ENCODE data around the gene DYNLT5. TPM values are rescaled to one million over a fixed set of nuclear protein-coding genes. Genes with fewer than 3 reads are reported as not detected.

Gene DYNLT5
- total RNA-seq, 1 experiment from 2014 or later = not detected

- DNase-seq (ENCODE audit: low read depth, low spot score) = no peak
- Histone ChIP-seq H3K9me3 (ENCODE audit: control insufficient read depth, insufficient read depth, low read depth, low read length) (no peaks in the 10 kb centered on the region), H3K27ac (ENCODE audit: low read length) (no peak overlapping the region), H3K36me3 (ENCODE audit: control insufficient read depth, insufficient read depth, low read length) (no peaks in the 10 kb centered on the region), H3K4me3 (ENCODE audit: low read depth in 2 of 2, low read length in 2 of 2) (no peak overlapping the region), H3K4me1 (ENCODE audit: control insufficient read depth, insufficient read depth, low read length) (no peaks in the 10 kb centered on the region), H3K27me3 (ENCODE audit: control insufficient read depth, insufficient read depth, low read length) (peaks cover 2% of the 10 kb centered on the region; the same call in 1 of the 2 replicates)
- intact Hi-C loops (cut with micrococcal nuclease; ENCODE audit: unreplicated experiment) (no loop called here), in situ Hi-C loops (cut with HindIII; ENCODE audit: low pct_unique_long_range_greater_than_20kb, low sequenced_read_pairs) (no loop called here)
- no peak for ATAC-seq
- no TSS peak for BruUV-seq (replicated peaks)
- ChIA-PET CTCF (no interaction called here), POLR2A (no interaction called here)
- no peak for TF ChIP-seq CTCF (IDR thresholded peaks at IDR 0.05)
These were observed 6.0 kb downstream of the DYNLT5 start for GRCh38 chr1:66758241-66758755.

GRCh38 chr1:66760506-66760905, 8.2 kb downstream of the DYNLT5 start:
- H3K9me3 ChIP-seq (ENCODE audit: control insufficient read depth, insufficient read depth, low read depth, low read length) = no peaks in the 10 kb centered on the region
- TF ChIP-seq, protein P1, sequence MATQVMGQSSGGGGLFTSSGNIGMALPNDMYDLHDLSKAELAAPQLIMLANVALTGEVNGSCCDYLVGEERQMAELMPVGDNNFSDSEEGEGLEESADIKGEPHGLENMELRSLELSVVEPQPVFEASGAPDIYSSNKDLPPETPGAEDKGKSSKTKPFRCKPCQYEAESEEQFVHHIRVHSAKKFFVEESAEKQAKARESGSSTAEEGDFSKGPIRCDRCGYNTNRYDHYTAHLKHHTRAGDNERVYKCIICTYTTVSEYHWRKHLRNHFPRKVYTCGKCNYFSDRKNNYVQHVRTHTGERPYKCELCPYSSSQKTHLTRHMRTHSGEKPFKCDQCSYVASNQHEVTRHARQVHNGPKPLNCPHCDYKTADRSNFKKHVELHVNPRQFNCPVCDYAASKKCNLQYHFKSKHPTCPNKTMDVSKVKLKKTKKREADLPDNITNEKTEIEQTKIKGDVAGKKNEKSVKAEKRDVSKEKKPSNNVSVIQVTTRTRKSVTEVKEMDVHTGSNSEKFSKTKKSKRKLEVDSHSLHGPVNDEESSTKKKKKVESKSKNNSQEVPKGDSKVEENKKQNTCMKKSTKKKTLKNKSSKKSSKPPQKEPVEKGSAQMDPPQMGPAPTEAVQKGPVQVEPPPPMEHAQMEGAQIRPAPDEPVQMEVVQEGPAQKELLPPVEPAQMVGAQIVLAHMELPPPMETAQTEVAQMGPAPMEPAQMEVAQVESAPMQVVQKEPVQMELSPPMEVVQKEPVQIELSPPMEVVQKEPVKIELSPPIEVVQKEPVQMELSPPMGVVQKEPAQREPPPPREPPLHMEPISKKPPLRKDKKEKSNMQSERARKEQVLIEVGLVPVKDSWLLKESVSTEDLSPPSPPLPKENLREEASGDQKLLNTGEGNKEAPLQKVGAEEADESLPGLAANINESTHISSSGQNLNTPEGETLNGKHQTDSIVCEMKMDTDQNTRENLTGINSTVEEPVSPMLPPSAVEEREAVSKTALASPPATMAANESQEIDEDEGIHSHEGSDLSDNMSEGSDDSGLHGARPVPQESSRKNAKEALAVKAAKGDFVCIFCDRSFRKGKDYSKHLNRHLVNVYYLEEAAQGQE (IDR thresholded peaks at IDR 0.05; ENCODE audit: insufficient read depth in 1 of 2, low read depth in 2 of 2, low read length in 1 of 2) = no peak
- no peak for TF ChIP-seq SIN3A (IDR thresholded peaks at IDR 0.05; ENCODE audit: borderline replicate concordance, insufficient read depth, low read depth, low read length)
- no peak for TF ChIP-seq TCF7L2 (IDR thresholded peaks at IDR 0.05; ENCODE audit: low read depth, low read length)
- no peak for TF ChIP-seq CTCF (IDR thresholded peaks at IDR 0.05)
- no peak for TF ChIP-seq POLR2AphosphoS5 (IDR thresholded peaks at IDR 0.05; ENCODE audit: low read depth, low read length)
- no peak overlapping the region for H3K27ac ChIP-seq (ENCODE audit: low read length)
- ChIA-PET CTCF (no interaction called here), POLR2A (no interaction called here)
- intact Hi-C loops (cut with micrococcal nuclease; ENCODE audit: unreplicated experiment) (loop anchor here (10.0 kb wide), 2 partner anchors 174 to 234 kb away; no protein-coding TSS in a partner anchor), in situ Hi-C loops (cut with HindIII; ENCODE audit: low pct_unique_long_range_greater_than_20kb, low sequenced_read_pairs) (no loop called here)
- BruUV-seq (replicated peaks) = no TSS peak
- H3K27me3 ChIP-seq (ENCODE audit: control insufficient read depth, insufficient read depth, low read length) = peaks cover 2% of the 10 kb centered on the region; the same call in 1 of the 2 replicates
- no peaks in the 10 kb centered on the region for H3K4me1 ChIP-seq (ENCODE audit: control insufficient read depth, insufficient read depth, low read length)
- H3K36me3 ChIP-seq (ENCODE audit: control insufficient read depth, insufficient read depth, low read length) = no peaks in the 10 kb centered on the region
- DNase-seq (ENCODE audit: low read depth, low spot score) = no peak
- no peak for ATAC-seq
- no peak overlapping the region for H3K4me3 ChIP-seq (ENCODE audit: low read depth in 2 of 2, low read length in 2 of 2)

Data from Panc1 (cell line).